ENCODE data around the gene KSR2. TPM values are rescaled to one million over a fixed set of nuclear protein-coding genes. Genes with fewer than 3 reads are reported as not detected.

The KSR2 gene
- total RNA-seq, 1 donor from 2014 or later, result 0.69 TPM

DNA sequence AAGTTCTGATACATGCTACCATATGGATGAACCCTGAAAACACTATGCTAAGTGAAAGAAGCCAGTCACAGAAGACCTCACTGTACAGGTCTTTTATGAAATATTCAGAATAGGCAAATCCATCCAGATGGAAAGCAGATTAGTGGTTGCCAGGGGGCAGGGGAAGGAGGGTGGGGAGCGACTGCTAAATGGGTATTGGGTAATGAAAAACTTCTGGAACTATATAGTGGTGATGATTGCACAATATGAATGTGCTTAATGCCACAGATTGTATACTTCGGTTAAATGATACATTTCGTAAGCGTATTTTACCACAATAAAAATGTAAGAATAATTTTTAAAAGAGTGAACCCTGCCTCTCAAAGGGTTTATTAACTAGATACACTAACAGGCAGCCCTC is 11.8 kb upstream of the KSR2 start:
- Mint-ChIP-seq H3K4me3 (no peak overlapping the region), H3K27ac (no peak overlapping the region), H3K4me1 (no peaks in the 10 kb centered on the region), H3K36me3 (no peaks in the 10 kb centered on the region), H3K9me3 (no peaks in the 10 kb centered on the region), H3K27me3 (ENCODE audit: low read depth) (peaks cover 27% of the 10 kb centered on the region)
- DNase-seq (ENCODE audit: low spot score in 2 of 2, unreplicated experiment in 2 of 2), result no peak
- TF ChIP-seq, protein P1, sequence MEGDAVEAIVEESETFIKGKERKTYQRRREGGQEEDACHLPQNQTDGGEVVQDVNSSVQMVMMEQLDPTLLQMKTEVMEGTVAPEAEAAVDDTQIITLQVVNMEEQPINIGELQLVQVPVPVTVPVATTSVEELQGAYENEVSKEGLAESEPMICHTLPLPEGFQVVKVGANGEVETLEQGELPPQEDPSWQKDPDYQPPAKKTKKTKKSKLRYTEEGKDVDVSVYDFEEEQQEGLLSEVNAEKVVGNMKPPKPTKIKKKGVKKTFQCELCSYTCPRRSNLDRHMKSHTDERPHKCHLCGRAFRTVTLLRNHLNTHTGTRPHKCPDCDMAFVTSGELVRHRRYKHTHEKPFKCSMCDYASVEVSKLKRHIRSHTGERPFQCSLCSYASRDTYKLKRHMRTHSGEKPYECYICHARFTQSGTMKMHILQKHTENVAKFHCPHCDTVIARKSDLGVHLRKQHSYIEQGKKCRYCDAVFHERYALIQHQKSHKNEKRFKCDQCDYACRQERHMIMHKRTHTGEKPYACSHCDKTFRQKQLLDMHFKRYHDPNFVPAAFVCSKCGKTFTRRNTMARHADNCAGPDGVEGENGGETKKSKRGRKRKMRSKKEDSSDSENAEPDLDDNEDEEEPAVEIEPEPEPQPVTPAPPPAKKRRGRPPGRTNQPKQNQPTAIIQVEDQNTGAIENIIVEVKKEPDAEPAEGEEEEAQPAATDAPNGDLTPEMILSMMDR (IDR thresholded peaks at IDR 0.05; ENCODE audit: unreplicated experiment), result no peak

DNA sequence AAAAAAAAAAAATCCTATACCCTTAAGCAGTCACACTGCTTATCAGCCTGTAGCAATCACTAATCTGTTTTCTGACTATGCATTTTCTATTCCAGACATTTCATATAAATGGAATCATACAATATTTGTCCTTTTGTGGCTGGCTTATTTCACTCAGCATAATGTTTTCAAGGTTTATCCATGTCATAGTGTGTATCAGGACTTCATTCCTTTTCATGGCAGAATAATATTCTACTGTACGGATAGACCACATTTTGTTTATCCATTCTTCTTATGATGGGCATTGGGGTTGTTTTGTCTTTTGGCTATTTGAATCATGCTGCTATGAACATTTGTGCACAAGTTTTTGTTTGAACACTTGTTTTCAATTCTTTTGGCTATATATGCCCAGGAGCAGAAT is 8.6 kb upstream of the KSR2 start:
- DNase-seq (ENCODE audit: low spot score in 2 of 2, unreplicated experiment in 2 of 2), result no peak
- H3K4me1 Mint-ChIP-seq, result no peaks in the 10 kb centered on the region
- H3K36me3 Mint-ChIP-seq, result no peaks in the 10 kb centered on the region
- no peak overlapping the region for H3K27ac Mint-ChIP-seq
- TF ChIP-seq, protein P1 (IDR thresholded peaks at IDR 0.05; ENCODE audit: unreplicated experiment), result no peak
- H3K4me3 Mint-ChIP-seq, result no peak overlapping the region
- H3K27me3 Mint-ChIP-seq (ENCODE audit: low read depth), result peaks cover 34% of the 10 kb centered on the region
- H3K9me3 Mint-ChIP-seq, result no peaks in the 10 kb centered on the region

DNA sequence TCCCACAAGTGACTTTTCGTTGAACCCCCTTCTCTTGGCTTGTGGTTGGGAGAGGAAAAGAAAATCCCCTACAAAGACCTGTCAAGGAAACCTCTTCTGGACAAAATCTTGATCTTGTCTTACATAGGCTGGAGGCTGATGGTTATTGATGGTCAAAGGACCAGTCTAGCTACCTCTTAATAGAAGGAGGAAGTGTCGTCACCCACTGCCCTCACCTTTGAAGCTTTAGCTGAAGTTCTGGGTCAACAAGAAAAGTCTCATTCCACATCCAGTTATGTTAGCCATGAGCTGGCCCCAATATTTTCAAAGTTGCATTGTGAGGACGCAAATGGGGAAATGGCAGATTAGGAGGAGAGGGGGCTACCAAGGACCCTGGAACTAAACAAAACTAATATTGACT is 6.2 kb upstream of the KSR2 start:
- Mint-ChIP-seq H3K27me3 (ENCODE audit: low read depth) (peaks cover 42% of the 10 kb centered on the region), H3K4me3 (no peak overlapping the region), H3K4me1 (no peaks in the 10 kb centered on the region), H3K36me3 (peaks cover 3% of the 10 kb centered on the region), H3K9me3 (peaks cover 16% of the 10 kb centered on the region), H3K27ac (no peak overlapping the region)
- TF ChIP-seq, protein P1 (IDR thresholded peaks at IDR 0.05; ENCODE audit: unreplicated experiment), result no peak
- no peak for DNase-seq (ENCODE audit: low spot score in 2 of 2, unreplicated experiment in 2 of 2)

DNA sequence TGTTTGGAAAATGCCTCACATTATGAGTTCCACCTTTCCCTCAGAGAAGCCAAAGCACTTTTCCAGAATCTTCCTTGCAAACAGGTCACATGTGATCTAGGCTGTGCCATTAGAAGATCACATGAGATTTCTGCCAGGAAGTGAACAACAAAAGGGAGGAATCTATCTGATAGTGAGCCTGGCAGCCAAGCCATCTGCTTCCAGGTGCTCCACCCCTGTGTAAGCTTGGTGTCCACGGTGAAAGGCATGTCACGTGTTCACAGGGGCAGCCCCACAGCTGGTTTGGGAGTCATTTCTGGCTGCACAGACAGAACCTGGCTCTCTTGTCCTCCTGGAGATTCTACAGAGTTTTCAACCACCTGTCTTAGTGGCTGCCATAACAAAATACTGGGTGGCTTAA is 3.5 kb upstream of the KSR2 start:
- Mint-ChIP-seq H3K27me3 (ENCODE audit: low read depth) (peaks cover 55% of the 10 kb centered on the region), H3K27ac (no peak overlapping the region)
- TF ChIP-seq, protein P1 (IDR thresholded peaks at IDR 0.05; ENCODE audit: unreplicated experiment), result no peak

DNA sequence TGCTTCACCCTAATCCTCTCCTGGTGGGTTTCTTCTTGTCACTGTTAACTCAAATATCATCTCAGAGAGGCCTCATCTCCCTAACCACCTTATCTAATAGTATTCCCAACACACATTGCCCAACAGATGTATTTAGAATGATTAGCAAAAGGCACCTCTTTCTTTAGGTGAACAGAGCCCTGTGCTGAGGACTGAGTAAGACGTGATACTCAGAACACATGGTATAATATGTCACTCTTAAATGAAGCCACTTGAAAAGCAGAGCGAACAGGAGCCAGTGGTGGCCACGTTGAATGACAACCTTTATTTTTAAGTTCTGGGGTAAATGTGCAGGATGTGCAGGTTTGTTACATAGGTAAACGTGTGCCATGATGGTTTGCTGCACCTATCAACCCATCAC is 1.5 kb upstream of the KSR2 start:
- no peak overlapping the region for H3K27ac Mint-ChIP-seq
- no peak overlapping the region for H3K4me3 Mint-ChIP-seq
- H3K27me3 Mint-ChIP-seq (ENCODE audit: low read depth), result peaks cover 72% of the 10 kb centered on the region

More for the DNA sequence above, 3.5 kb upstream of the KSR2 start:
- Mint-ChIP-seq H3K36me3 (peaks cover 3% of the 10 kb centered on the region), H3K4me1 (peaks cover 8% of the 10 kb centered on the region), H3K4me3 (no peak overlapping the region), H3K9me3 (peaks cover 16% of the 10 kb centered on the region)
- DNase-seq (ENCODE audit: low spot score in 2 of 2, unreplicated experiment in 2 of 2), result no peak

More for the DNA sequence above, 1.5 kb upstream of the KSR2 start:
- Mint-ChIP-seq H3K4me1 (peaks cover 8% of the 10 kb centered on the region), H3K9me3 (peaks cover 16% of the 10 kb centered on the region), H3K36me3 (peaks cover 3% of the 10 kb centered on the region)
- DNase-seq (ENCODE audit: low spot score in 2 of 2, unreplicated experiment in 2 of 2), result no peak
- TF ChIP-seq, protein P1 (IDR thresholded peaks at IDR 0.05; ENCODE audit: unreplicated experiment), result no peak
